Retina (tissue), 1 donor: Measurements from ENCODE around the gene DLX2.

Experiments used
- DNase-seq: peaks from one replicate; pipeline ENCODE4 v3.0.0-alpha.2; 2016

DLX2 gene

DNA sequence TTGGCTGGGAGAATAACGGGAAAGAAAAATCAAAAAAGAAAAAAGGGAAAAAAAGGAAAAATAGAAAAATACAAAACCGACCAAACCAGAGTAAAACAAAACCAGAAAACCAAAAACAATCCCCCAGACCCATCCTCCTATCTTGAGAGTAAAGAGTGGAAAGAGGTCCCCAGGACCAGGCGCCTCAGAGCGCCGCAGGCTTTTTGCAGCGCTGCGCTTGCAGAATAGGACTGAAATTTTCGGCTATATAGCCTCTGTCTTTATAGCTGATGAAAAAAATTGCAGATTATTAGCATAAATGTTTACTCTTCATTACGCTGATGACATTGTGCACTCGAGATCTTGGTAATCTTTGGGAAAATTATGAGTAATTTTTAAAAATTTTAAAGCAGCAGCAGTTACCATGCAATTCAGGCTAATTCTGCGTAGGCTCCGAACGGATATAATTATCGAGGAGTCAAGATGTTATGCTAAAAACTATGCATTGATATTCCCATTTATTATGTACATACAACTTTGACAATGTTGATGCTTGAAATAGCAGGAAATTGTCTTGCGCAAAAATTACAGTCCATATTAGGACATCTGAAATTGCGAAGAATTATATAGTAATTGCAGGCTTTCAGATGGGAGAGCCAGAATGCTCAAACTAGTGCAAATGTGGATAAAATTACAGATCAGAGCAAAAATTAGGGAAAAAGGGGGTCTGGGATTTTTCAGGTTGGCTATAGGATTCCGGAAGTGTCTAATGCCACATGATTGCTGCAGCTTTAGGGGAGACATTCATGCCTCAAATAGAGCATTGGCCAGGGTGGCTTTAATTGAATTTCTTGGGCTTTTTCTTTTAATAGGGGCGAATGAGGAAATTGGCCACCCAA is 9.0 kb downstream of the DLX2 start:
- DNase-seq: peak; percentile 74

DNA sequence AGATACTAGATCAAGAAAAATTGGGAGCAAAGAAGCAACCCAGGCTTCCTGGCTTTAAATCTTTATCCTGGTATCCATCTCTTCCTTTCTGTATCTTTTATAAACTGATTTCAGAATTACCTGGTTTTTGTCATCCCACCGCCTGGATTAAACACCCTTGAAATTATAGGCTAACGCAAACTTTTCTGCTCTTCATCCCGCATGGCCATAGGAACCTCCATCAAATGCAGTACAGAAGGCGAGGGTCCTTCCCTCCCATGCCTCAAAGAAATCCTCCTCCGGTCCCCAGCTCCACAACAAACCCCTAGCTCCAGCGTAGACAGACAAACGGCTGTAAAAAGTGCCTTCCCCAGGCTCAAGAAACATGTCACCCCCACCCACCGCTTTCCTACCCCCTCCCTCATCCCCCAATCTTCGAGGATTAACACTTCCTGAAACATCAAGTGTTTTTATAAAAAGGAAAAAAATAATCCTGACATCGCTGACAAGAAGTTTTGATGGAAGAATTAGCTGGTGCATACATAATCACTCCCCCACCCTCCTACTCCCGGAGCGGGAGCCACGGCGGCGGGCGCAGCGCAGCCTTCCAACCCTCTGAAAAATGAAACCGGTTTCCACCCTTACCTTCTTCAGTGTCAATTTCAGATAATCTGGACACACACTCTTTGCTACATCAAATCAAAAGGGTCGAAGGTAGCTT is 9.8 kb downstream of the DLX2 start:
- DNase-seq: peak; percentile 50

DNA sequence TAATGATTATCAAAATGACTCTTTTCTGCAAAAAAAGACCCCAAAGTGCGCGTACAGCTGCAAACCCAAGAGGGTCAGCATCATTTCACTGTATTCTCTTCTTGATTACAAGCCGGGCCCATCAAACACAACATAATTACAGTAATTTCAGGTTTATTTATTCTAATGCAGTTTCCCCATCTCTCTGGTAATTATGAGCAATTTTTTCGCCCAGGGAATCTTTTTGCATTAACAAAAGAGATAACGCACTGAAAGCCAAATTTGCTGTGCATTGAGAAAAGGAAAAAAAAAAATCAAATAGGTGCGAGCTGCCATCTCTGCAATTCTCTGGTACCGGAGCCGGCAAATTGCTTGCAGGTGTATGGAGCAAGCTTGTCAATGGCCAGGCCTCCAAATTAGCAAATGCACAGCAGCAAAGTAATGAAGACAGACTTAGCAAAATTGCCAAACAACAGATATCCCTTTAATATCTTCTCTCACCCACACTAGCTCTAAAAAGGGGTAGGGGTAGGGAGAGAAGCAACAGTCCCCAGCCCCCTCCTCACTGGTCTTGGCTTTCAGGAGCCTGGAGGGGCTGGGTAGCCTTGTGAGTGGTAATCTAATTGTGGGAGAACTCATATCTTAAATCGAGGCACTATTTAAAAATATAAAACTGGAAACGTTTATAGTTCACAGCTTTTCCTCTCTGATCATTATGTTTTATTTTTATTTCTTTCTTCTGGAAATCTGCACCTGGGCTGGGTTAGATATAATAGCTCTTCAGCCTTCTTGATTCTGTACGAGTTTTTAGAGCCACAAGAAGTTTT is 10.7 kb downstream of the DLX2 start:
- DNase-seq: peak; percentile 45

DNA sequence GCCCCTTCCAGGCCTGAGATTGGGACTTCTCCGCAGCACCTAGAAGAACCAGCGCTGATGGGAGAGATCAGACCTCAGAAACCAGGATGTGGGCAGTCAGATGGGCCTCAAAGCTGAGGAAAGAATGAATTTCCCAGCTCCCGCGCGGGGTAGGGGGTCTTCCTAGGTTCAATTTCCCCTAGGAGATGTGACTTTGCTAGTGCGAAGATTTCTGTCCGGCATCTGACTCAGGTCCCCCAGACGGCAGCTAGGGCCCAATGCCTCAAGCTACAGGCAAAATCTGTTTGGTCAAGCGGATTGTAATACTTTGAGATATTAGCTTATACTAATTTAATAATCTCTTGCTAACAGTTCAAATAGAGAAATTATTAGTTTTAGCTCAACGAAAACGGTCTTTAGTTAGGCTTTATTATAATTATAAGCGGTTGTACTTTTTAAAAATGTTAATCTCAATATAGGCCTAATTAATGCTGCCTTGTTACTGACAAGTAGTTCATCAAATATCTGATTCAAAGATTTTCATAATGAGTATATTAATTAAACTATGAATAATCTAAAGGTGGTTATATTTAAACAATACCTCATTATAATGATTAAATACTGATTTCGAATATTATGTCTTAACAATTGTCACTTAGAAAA is 11.6 kb downstream of the DLX2 start:
- peak; percentile 59 for DNase-seq

DNA sequence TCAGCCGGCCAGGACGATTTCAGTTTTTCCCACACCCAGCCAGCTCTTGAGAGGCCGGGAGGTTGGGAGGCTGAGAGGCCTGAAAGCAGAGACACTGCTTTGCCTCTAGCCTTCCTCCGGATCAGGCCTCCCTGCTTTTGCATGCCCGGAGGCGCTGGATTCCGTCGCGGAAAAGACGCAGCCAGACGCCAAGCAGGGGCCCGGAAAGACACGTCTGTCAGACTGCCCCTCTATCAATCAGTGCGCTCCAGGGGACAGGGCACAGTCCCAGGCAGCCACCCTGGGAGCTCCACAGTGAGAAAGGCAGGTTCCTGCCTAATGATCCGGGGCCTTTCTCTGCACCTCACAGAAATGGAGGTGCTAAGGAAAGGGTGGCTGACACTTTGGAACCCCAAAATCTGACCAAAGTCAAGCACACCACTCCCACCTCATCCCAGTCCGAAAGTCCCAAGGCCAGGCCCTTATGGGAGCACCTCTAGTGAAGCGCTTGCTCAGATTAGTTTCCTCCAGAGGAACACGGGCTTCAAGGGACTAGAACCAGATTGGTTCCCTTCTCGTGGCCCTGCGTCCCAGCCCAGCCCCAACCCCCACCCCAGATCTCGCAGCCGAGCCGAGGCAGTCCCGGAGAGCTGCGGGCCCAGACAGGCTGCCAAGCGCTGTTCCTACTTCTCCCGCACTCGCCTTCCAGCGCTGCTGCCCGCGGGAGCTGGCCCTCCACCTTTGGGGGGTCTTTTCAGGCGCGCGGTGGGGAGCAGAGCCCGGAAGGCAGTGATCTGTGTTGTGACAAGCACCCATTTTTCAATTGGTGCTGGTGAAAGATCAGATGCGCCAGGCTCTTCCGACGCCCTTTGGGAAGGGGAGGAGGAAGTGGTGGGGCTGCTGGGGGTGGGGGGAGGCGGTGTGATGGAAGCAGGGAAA is 12.4 kb downstream of the DLX2 start:
- DNase-seq: peak; percentile 68

DNA sequence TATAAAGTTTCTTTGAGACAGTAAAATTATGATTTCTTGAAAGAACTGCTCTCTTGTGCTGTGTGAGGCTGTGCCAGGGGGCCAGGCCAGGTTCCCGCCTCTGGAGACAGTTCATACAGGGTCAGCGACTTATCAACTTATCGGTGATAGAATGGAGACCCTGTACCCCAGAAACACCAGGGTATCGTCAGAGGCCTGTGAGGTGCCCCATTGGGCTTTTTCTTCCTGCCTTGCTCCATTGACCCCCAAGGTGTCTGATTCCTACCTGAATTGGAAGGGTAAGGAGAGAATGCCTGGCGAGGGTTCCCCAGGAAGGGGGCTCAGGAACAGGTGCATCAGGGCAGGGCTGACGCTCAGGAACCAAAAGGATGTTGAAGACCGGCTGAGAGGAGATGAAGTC is 13.1 kb downstream of the DLX2 start:
- no peak for DNase-seq

DNA sequence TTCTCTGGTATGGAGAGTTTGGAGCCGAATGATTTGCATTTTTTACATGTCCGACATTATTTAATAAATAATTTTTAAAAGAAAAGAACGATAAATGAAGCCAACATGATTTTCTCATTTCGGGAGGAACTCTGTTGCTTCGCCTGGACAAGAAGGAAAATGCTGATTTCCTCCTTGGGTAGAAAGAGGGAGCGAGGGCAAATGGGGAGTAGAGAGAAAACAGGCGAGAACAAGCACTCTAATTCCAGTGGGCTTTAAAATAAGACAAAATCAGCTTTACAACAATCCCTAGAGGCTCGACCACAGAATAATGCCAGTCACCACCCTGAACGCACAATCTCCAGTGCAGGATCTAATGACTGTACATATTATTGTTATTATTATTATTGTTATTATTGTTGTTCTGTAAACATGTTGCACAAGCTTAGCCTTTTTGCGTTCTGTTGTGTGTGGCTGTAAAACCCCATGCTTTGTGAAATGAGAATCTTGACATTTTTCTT is 13.6 kb downstream of the DLX2 start:
- DNase-seq: no peak

DNA sequence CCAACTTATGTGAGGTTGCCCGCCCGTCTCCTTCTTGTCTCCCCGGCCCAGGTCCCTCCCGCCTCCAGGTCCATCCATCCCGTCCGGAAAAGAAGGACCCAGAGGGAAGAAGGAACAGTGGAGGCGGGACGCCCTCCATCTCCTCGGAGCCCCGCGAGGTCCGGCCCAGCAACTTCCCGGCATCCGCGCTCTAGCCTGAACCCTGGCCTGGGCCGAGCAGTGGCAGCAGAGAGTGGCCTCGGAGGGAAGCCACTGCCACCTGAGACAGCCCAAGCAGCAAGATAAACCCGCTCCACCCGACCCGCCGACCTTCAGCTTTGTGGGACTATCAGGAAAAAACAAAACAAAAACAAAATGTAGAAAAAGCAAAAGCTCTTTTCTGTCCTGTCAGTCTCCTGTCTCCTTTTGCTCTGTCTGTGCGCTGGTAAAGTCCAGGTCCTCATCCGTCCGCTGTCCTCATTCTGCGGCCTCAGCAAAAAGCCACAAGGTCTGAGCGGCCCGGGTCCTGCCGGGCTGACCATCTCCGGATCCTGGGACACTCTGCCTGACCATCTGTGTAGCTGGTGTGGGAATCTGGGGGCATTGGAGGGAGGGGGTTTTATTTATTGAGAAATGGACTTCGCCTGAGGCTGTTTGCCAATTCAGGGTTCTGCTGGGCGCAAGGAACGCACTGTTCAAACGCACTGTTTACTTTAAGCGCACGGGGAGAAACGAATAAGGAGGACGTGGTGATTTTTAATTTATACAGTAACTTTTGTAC is 14.3 kb downstream of the DLX2 start:
- peak; percentile 85 for DNase-seq

DNA sequence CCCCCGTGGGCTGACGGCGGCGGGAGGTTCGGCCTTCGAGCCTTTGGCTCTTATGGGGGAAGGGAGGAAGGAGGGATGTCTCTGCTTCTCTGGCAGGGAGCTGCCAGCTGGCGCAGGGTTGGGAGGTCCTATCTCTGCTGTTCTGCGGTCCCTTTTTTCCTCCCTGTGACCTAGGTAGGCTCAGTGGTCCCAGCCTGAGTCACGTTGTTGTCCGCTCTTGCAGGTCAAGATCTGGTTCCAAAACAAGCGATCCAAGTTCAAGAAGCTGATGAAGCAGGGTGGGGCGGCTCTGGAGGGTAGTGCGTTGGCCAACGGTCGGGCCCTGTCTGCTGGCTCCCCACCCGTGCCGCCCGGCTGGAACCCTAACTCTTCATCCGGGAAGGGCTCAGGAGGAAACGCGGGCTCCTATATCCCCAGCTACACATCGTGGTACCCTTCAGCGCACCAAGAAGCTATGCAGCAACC is 14.9 kb downstream of the DLX2 start:
- peak; percentile 79 for DNase-seq

DNA sequence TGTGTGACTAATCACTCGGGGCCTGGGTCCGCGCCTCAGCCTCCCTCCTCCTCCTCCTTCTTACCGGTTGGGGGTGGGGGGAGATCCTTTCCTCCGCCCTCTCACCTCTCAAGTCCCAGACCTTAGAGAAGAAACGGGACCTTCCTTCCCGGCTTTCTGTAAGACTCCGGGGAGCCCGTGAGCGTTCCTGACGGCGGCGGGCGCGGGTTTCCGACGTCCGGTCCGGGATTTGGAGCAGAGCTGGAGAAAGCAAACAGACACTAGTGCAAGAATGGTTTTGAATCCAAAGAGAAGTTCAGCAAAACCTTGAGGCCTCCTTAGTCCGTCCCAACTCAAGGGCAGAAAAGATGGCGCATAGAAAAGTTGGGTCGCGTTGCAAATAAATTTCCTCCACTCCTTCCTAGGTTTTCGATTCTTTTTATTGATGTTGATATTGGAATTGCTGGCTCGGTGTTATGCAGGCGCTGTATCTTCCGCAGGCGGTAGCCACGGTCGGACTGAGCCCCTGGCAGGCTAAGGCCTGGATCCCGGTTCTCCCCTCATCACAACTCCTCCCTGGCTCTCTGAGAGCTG is 15.4 kb downstream of the DLX2 start:
- peak; percentile 72 for DNase-seq

DNA sequence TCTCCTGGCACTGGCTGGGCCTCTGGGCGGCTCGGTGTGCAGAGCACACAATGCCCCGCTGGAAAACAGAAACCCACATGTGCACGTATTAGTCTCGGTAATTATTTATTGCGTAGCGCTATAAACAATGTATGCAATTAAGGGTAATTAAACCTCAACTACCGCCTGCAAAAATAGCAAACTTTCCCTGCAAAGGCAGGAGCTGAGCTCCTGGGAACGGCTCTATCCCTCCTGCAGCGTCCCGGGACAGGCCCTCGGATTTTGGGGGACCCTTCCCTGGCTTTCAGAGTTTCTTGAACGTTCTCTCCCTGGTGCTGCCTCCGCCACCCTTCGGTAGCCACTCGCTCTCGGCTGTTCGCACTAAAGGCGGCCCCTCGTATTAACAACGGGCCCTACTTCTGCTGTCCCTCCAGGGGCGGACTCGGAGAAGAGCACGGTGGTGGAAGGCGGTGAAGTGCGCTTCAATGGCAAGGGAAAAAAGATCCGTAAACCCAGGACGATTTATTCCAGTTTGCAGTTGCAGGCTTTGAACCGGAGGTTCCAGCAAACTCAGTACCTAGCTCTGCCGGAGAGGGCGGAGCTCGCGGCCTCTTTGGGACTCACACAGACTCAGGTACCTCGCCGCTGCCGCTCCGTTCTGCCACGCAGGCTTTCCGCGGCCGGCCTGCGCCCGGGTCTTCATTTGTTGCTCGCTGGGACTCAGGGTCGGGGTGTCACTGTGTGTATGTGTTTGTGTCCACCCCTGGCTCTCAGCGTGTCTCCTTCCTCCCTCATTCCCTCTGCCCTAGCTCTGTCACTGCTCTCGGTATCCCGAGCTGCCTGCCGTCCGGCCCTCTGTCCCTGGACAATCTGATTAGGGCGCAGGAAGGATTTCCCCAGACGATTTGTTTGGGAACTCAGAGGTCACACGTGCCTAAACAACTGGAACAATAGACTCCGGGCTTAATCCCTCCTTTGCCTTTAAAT is 16.2 kb downstream of the DLX2 start:
- peak; percentile 83 for DNase-seq

DNA sequence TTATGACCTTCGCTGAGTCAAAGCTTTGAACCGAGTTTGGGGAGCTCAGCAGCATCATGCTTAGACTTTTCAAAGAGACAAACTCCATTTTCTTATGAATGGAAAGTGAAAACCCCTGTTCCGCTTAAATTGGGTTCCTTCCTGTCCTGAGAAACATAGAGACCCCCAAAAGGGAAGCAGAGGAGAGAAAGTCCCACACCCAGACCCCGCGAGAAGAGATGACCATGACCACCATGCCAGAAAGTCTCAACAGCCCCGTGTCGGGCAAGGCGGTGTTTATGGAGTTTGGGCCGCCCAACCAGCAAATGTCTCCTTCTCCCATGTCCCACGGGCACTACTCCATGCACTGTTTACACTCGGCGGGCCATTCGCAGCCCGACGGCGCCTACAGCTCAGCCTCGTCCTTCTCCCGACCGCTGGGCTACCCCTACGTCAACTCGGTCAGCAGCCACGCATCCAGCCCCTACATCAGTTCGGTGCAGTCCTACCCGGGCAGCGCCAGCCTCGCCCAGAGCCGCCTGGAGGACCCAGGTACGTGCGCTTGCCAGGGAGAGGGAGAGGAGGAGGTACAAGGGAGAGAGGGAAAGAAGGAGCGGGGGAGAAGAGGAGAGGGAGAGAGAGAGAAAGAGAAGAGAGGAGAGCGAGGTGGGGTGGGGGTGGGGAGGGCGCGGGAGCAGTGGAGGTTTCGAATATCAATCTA is 17.1 kb downstream of the DLX2 start, which contains the start of gene DLX1:
TSS of gene DLX1 (plus strand) at position 48 of the 700 bp plus-strand sequence. CDS start at position 219, 171 bp downstream.
- DNase-seq: peak; percentile 93

DNA sequence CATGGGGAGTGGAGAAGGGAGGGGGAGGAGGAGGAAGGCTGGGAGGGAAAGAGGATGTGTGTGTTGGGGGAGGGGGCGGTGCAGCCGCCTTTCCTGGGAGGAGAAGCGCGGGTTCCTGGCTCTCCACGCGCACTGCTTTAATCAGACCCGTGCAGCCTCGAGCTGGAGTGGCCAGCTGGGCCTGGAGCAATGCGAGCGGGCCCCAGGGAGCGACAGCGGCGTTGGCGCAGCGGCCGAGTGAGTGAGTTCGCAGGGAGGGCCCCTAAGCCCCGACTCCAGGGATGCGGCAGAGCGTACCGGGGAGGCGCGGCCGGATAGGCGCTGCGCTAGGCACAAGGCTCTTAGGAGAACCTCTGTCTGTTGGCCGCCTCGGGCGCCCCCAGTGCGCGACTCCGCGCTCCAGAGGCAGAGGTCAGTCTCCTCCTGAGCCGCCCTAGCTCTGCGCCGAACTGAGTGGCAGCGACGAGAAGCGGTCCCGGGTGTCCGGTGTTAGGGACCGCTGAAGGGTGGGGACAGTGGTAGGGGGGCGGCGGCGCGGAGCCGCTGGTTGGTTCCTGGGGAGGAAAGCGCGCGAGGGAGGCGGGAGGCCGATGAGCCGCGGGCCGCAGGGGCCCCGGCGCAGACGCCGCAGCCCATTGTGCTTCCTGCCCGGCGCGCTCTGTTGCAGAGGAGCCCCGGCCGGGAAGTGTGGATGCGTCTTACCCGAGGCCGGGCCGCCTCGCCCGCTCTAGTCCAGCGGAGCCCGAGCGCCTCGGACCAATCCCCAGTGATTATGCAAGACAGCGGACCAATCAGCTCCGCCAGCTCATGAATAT is 17.8 kb downstream of the DLX2 start:
- DNase-seq: peak; percentile 95

DNA sequence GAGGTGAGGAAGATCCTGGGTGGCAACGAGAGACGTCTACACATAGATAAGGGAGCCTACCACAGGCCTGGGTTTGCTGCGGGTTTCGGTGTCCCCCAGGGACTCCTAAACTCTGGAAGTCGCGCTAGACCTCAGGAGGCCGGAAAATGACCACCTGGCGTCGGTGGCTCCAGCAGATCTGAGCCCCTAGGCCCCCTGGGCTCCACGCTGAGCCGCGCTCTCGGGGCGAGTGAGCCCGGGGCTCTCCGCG is 18.4 kb downstream of the DLX2 start:
- peak; percentile 82 for DNase-seq

DNA sequence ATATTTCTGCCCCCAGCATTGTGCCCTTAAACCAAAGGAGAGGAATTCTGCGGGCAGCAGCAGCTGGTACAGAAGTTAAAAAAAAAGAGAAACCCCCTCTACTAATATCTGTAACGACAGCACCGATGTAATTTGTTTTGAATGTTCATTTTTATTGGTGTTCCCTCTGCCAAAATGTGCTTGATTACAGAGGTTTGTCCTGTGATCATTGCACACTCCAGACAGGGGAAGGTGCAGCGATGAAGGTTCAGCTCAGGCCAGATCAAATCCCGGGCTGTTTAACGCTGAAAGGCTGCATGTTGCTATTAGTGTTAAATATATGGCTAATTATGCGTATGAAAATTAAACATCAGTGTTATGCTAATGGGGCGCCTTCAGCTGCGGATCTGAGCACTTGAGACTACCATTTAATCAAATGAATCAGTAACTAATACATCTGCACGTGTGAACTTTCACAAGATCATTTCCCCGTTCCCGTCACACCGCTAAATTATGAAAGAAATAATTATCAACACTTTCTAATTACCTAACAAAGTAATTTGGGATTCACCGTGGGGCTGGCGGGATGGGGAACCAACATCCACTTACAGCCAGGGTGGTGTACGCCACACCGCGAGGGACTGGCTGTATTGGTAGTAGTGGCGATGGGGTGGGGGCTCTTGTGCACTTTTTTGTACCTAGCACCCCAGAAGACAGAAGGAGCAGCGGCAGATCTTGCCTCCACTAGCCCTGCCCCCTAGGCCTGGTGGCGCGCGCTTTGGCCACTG is 18.9 kb downstream of the DLX2 start:
- peak; percentile 61 for DNase-seq

DNA sequence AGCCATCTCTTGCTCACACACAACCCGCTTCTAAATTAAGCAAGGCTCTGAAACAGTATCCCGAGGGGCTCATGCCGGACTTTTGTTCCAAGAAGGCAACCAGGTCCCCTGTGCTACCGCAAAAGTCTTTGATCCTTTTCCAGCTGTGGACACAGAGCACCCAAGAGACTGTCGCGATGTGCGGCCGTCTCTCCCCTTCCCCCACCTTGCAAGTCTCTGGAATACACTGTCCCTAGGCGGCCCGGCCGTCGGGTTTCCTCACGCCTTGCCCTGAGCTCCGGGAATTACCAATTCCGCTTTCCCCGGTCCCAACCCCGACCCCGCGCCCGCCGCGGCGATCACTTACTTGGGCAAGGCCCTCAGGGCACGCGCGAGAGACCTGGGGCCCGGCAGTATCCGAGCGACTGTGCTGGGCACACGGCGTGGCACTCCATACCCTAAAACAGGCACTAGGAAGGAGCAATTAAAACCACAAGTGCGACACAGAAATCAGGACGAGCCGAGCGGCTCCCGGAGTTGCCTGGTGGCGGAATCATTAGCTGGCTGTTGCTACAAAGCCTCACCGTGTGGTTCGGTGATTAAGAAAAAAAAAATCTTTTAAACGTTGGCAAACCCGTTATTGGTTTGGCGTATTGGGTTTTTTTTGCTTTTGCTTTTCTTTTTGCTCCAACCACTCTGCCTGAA is 19.6 kb downstream of the DLX2 start:
- peak; percentile 73 for DNase-seq
